WTC11 (cell line): ENCODE results near the gene ARX. TPM values are rescaled to one million over a fixed set of nuclear protein-coding genes. Genes with fewer than 3 reads are reported as not detected.
A peak's percentile ranks its signal among the peaks of the same experiment; 100 is the strongest.

Experiments
- ATAC-seq: fragments of 200-7000 bp; cut with Tn5 transposase; 2 replicates; pipeline ENCODE4 v1.10.0; 2021; ENCODE audit warnings: mild to moderate bottlenecking, moderate library complexity
- CTCF ChIA-PET: fragments of 300-600 bp; sonication (Branson Sonifier 250); formaldehyde crosslinking; loops from one replicate; lab custom pipeline; 2021; ENCODE audit warnings: antibody characterized with exemption; lab: Charles Lee
- POLR2A ChIA-PET: fragments of 350-600 bp; sonication (Branson Sonifier 250); formaldehyde crosslinking; loops from one replicate; lab custom pipeline; 2021; ENCODE audit warnings: antibody characterized with exemption; lab: Charles Lee
- DNase-seq: peaks from one replicate; pipeline ENCODE4 v3.0.0; 2021; ENCODE audit warnings: low spot score
- H3K27ac Mint-ChIP-seq: 2 replicates; pipeline ENCODE4 v1.8.0; 2021; ENCODE audit warnings: mixed read lengths
- H3K27me3 Mint-ChIP-seq: 2 replicates; pipeline ENCODE4 v1.8.0; 2021; ENCODE audit warnings: low read depth, mild to moderate bottlenecking, moderate library complexity, mixed read lengths
- H3K36me3 Mint-ChIP-seq: 2 replicates; pipeline ENCODE4 v1.8.0; 2021; ENCODE audit warnings: mixed read lengths
- H3K4me1 Mint-ChIP-seq: 2 replicates; pipeline ENCODE4 v1.8.0; 2022; ENCODE audit warnings: mixed read lengths
- H3K4me3 Mint-ChIP-seq: 2 replicates; pipeline ENCODE4 v1.8.0; 2021; ENCODE audit warnings: mild to moderate bottlenecking, moderate library complexity, mixed read lengths
- H3K9me3 Mint-ChIP-seq: 2 replicates; pipeline ENCODE4 v1.8.0; 2021; ENCODE audit warnings: mixed read lengths
- ARID4B ChIP-seq: sonication (generic); formaldehyde crosslinking; IDR thresholded peaks from 2 replicates; pipeline ENCODE4 v1.8.0; 2023; ENCODE audit warnings: missing genetic modification reagents, mild to moderate bottlenecking, borderline replicate concordance
- ATF3 ChIP-seq: sonication (generic); formaldehyde crosslinking; conservative IDR thresholded peaks from 2 replicates; pipeline ENCODE4 v1.8.1; 2022; ENCODE audit warnings: mild to moderate bottlenecking, missing genetic modification reagents
- CDX4 ChIP-seq: fragments of 250-450 bp; sonication (Bioruptor Pico); IDR thresholded peaks from 2 replicates; pipeline ENCODE4 v1.9.0; 2021; ENCODE audit warnings: moderate library complexity, mild to moderate bottlenecking, inconsistent platforms, borderline replicate concordance
- FOXJ3 ChIP-seq: sonication (generic); formaldehyde crosslinking; IDR thresholded peaks from 2 replicates; pipeline ENCODE4 v1.9.0; 2021; ENCODE audit warnings: missing genetic modification reagents, mild to moderate bottlenecking, borderline replicate concordance
- PRDM15 ChIP-seq: sonication (generic); formaldehyde crosslinking; IDR thresholded peaks from 2 replicates; pipeline ENCODE4 v1.8.0; 2022; ENCODE audit warnings: missing genetic modification reagents
- TEAD1 ChIP-seq: sonication (generic); formaldehyde crosslinking; IDR thresholded peaks from 2 replicates; pipeline ENCODE4 v1.8.0; 2022; ENCODE audit warnings: mild to moderate bottlenecking, missing genetic modification reagents
- TEAD4 ChIP-seq: sonication (generic); formaldehyde crosslinking; IDR thresholded peaks from 2 replicates; pipeline ENCODE4 v1.8.0; 2022; ENCODE audit warnings: mild to moderate bottlenecking, missing genetic modification reagents
- ZNF121 ChIP-seq: sonication (generic); formaldehyde crosslinking; IDR thresholded peaks from 2 replicates; pipeline ENCODE4 v1.8.0; 2023; ENCODE audit warnings: missing genetic modification reagents
- ZNF281 ChIP-seq: sonication (generic); formaldehyde crosslinking; IDR thresholded peaks from 2 replicates; pipeline ENCODE4 v1.8.0; 2023; ENCODE audit warnings: mild to moderate bottlenecking, missing genetic modification reagents
- total RNA-seq: library from RNA; stranded (reverse); gene quantifications from 3 replicates; pipeline ENCODE4 v1.2.3, GENCODE V29; 2021

ARX gene
- total RNA-seq, 1 experiment from 2014 or later = not detected

GRCh38 chrX:25018682-25019081 is 2.9 kb upstream of the ARX start (continued):
- TF ChIP-seq ARID4B (CRISPR knock-in tag) (no peak), ZNF281 (CRISPR knock-in tag) (no peak), FOXJ3 (CRISPR knock-in tag) (no peak), TEAD4 (CRISPR knock-in tag) (no peak), TEAD1 (CRISPR knock-in tag) (no peak), CDX4 (CRISPR knock-in tag) (no peak)

GRCh38 chrX:25017667-25018247 is 2.0 kb upstream of the ARX start:
- ChIA-PET POLR2A (no interaction called here), CTCF (no interaction called here)
- Mint-ChIP-seq H3K27me3 (peaks cover 94% of the 10 kb centered on the region), H3K27ac (no peak overlapping the region), H3K4me3 (peak overlapping the region; percentile 76), H3K4me1 (peaks cover 39% of the 10 kb centered on the region), H3K9me3 (no peaks in the 10 kb centered on the region), H3K36me3 (no peaks in the 10 kb centered on the region)
- DNase-seq (no peak), ATAC-seq (no peak)
- peak; percentile 88 for TF ChIP-seq PRDM15 (CRISPR knock-in tag)
- TF ChIP-seq ATF3 = no peak
- no peak for TF ChIP-seq ARID4B (CRISPR knock-in tag)
- no peak for TF ChIP-seq ZNF121 (CRISPR knock-in tag)
